Keratinocyte (primary cell): Measurements from ENCODE around the gene KSR2. TPM values are rescaled to one million over a fixed set of nuclear protein-coding genes. Genes with fewer than 3 reads are reported as not detected.

Source experiments
- DNase-seq: peaks from one replicate; pipeline ENCODE4 v3.0.0-alpha.2; 2011; ENCODE audit warnings: low read depth, missing footprints, low spot score
- FAIRE-seq: peaks from 2 replicates; lab custom pipeline; 2011; peaks lifted over from hg19 to GRCh38; lab: Jason Lieb, UNC
- H2AFZ ChIP-seq: 2 replicates; pipeline ENCODE4 v1.6.0; 2012; ENCODE audit warnings: low read length, control low read depth, inconsistent platforms; ENCODE audit not compliant: control insufficient read depth
- H3K27ac ChIP-seq: 2 replicates; pipeline ENCODE4 v1.5.1; 2011; ENCODE audit warnings: low read length; ENCODE audit not compliant: control insufficient read depth, insufficient read depth
- H3K27me3 ChIP-seq: 3 replicates; pipeline ENCODE4 v1.6.0; 2011; ENCODE audit warnings: low read length; ENCODE audit not compliant: control insufficient read depth, insufficient read depth; ENCODE audit errors: extremely low read depth
- H3K36me3 ChIP-seq, 2 experiments: 2 replicates in 1 of 2; 3 replicates in 1 of 2; pipeline ENCODE4 v1.5.1; 2011; ENCODE audit warnings: low read length in 2 of 2, mild to moderate bottlenecking in 1 of 2; ENCODE audit not compliant: control insufficient read depth in 2 of 2, insufficient read depth in 2 of 2; ENCODE audit errors: extremely low read depth in 1 of 2
- H3K4me1 ChIP-seq: 3 replicates; pipeline ENCODE4 v1.5.1; 2011; ENCODE audit warnings: low read length; ENCODE audit not compliant: control insufficient read depth, insufficient read depth; ENCODE audit errors: extremely low read depth
- H3K4me2 ChIP-seq: 3 replicates; pipeline ENCODE4 v1.6.0; 2011; ENCODE audit warnings: low read depth, low read length; ENCODE audit not compliant: control insufficient read depth, insufficient read depth; ENCODE audit errors: extremely low read depth
- H3K4me3 ChIP-seq, 3 experiments: fragments of 200-600 bp in 1 of 3; sonication (generic) in 1 of 3; 2 replicates in 2 of 3; 3 replicates in 1 of 3; pipeline ENCODE4 v1.5.1; 2011 to 2016; ENCODE audit warnings: low read length in 3 of 3, mild to moderate bottlenecking in 3 of 3, control low read depth in 2 of 3, inconsistent platforms in 1 of 3, low read depth in 1 of 3, mixed read lengths in 1 of 3, mixed run types in 1 of 3, moderate library complexity in 1 of 3; ENCODE audit not compliant: control insufficient read depth in 2 of 3, insufficient read depth in 2 of 3; ENCODE audit errors: extremely low read depth in 1 of 3
- H3K79me2 ChIP-seq: 2 replicates; pipeline ENCODE4 v1.6.0; 2012; ENCODE audit warnings: low read length; ENCODE audit not compliant: control insufficient read depth, insufficient read depth
- H3K9ac ChIP-seq: 3 replicates; pipeline ENCODE4 v1.6.0; 2011; ENCODE audit warnings: low read length; ENCODE audit not compliant: control insufficient read depth, insufficient read depth; ENCODE audit errors: extremely low read depth
- H3K9me1 ChIP-seq: 3 replicates; pipeline ENCODE4 v1.6.0; 2011; ENCODE audit warnings: low read length; ENCODE audit not compliant: control insufficient read depth, insufficient read depth; ENCODE audit errors: extremely low read depth
- H3K9me3 ChIP-seq: 2 replicates; pipeline ENCODE4 v1.5.1; 2012; ENCODE audit warnings: low read depth, low read length; ENCODE audit not compliant: control insufficient read depth
- H4K20me1 ChIP-seq: 3 replicates; pipeline ENCODE4 v1.6.0; 2011; ENCODE audit warnings: low read length; ENCODE audit not compliant: control insufficient read depth, insufficient read depth; ENCODE audit errors: extremely low read depth
- EZH2 ChIP-seq: IDR thresholded peaks from one replicate; pipeline ENCODE4 v1.6.1; 2012; ENCODE audit warnings: inconsistent platforms, mild to moderate bottlenecking, low read length, moderate library complexity
- dilution Hi-C: fragments of 300-500 bp; cut with MboI; formaldehyde crosslinking; loops from one replicate; pipeline ENCODE4 v1.7.0; 2020; ENCODE audit warnings: low sequenced_read_pairs; ENCODE audit not compliant: extremely low pct_ligation_motif_present
- polyA plus RNA-seq, 5 experiments: library from polyadenylated mRNA; depleted of rRNA in 3 of 5; stranded (reverse) in 3 of 5; stranded (forward) in 1 of 5; unstranded in 1 of 5; fragments of >200 nt; gene quantifications; 1 replicate in 1 of 5; 2 replicates in 3 of 5; 3 replicates in 1 of 5; pipeline versions ENCODE4 v1.2.1 to v1.2.3, GENCODE V29; 2011 to 2012; ENCODE audit warnings: missing spikeins in 2 of 5, low read depth in 1 of 5, low replicate concordance in 1 of 5
- TF ChIP-seq, protein P1 (sequence below), 3 experiments: IDR thresholded peaks in 1 of 3; conservative IDR thresholded peaks in 1 of 3; optimal IDR thresholded peaks in 1 of 3; 2 replicates in 2 of 3; 3 replicates in 1 of 3; pipeline versions ENCODE3 to v1.5.1; 2011; ENCODE audit warnings: low read length in 3 of 3, mild to moderate bottlenecking in 3 of 3, moderate library complexity in 2 of 3, control low read depth in 1 of 3, inconsistent platforms in 1 of 3; ENCODE audit not compliant: insufficient read depth in 2 of 3; ENCODE audit errors: extremely low read depth in 1 of 3

The KSR2 gene
- polyA plus RNA-seq, 1 donor (not counting 4 experiments of a cell fraction or from before 2014, with no cell fraction given) = 0.01 TPM

DNA sequence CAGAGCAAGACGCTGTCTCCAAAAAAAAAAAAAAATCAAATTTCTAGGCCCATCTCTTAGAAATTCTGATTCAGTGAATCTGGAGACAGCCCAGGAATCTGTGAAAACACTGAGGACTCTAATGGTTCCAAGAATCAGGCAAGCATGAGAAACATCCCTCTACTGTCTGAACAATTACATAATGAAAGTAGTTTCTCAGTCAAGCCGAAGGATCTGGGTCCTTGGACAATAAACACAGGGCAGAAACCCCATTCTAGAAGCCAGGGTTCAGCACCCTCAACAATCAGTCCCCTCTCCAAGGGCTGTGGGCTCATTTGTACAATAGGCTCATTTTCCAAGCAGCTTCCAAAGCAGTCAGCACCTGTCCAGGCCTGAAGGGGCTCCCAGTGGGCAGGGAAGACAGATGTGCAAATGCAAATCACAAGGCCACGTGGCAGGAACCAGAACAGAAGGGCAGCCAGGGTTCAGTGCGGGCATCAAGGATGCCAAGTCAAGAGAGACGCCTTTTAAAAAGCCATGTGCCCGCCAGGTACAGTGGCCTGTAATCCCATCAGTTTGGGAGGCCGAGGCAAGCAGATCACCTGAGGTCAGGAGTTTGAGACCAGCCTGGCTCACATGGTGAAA, 96.1 kb downstream of the KSR2 start:
- H4K20me1 ChIP-seq = no peaks in the 10 kb centered on the region
- no peaks in the 10 kb centered on the region for H3K4me1 ChIP-seq
- H3K9me3 ChIP-seq = no peaks in the 10 kb centered on the region
- dilution Hi-C loops = no loop called here
- H3K79me2 ChIP-seq = no peaks in the 10 kb centered on the region
- H3K9ac ChIP-seq = no peak overlapping the region
- no peak for TF ChIP-seq EZH2
- TF ChIP-seq, protein P1, sequence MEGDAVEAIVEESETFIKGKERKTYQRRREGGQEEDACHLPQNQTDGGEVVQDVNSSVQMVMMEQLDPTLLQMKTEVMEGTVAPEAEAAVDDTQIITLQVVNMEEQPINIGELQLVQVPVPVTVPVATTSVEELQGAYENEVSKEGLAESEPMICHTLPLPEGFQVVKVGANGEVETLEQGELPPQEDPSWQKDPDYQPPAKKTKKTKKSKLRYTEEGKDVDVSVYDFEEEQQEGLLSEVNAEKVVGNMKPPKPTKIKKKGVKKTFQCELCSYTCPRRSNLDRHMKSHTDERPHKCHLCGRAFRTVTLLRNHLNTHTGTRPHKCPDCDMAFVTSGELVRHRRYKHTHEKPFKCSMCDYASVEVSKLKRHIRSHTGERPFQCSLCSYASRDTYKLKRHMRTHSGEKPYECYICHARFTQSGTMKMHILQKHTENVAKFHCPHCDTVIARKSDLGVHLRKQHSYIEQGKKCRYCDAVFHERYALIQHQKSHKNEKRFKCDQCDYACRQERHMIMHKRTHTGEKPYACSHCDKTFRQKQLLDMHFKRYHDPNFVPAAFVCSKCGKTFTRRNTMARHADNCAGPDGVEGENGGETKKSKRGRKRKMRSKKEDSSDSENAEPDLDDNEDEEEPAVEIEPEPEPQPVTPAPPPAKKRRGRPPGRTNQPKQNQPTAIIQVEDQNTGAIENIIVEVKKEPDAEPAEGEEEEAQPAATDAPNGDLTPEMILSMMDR (optimal IDR thresholded peaks at IDR 0.05 in 1 of 3, IDR thresholded peaks at IDR 0.05 in 1 of 3, conservative IDR thresholded peaks at IDR 0.05 in 1 of 3; ENCODE audit: extremely low read depth in 1 of 3, insufficient read depth in 2 of 3, low read length in 3 of 3) = no peak
- no peak for FAIRE-seq
- H3K4me3 ChIP-seq = no peak overlapping the region
- H3K27me3 ChIP-seq = no peaks in the 10 kb centered on the region
- no peaks in the 10 kb centered on the region for H3K36me3 ChIP-seq
- no peak overlapping the region for H2AFZ ChIP-seq
- no peak for DNase-seq
- H3K9me1 ChIP-seq = no peaks in the 10 kb centered on the region
- H3K27ac ChIP-seq = no peak overlapping the region
- no peak overlapping the region for H3K4me2 ChIP-seq

DNA sequence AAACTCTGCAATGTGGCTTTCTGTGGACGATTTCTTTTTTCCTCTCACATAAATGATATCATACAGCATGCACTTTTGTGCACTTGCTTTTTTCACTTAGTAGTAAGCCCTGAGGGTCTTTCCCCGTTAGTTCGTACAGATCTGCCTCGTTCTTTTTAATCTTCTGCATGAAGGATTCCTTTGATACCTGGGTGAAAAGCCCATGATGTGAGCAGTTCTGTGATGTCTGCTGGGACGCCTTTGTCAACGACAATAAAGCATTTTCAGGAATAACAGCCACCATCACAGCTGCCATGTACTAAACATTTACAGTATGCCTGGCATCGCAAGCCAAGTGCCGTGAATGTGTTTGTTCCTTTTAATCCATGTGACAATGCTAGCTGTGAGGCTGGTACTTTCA, 99.2 kb downstream of the KSR2 start:
- Histone ChIP-seq H4K20me1 (no peaks in the 10 kb centered on the region), H3K4me2 (no peak overlapping the region), H3K79me2 (no peaks in the 10 kb centered on the region), H3K9ac (no peak overlapping the region), H3K4me3 (no peak overlapping the region), H3K27ac (no peak overlapping the region), H2AFZ (no peak overlapping the region), H3K9me1 (no peaks in the 10 kb centered on the region), H3K27me3 (no peaks in the 10 kb centered on the region), H3K36me3 (no peaks in the 10 kb centered on the region), H3K4me1 (no peaks in the 10 kb centered on the region), H3K9me3 (no peaks in the 10 kb centered on the region)
- TF ChIP-seq EZH2 = no peak
- TF ChIP-seq, protein P1 (optimal IDR thresholded peaks at IDR 0.05 in 1 of 3, IDR thresholded peaks at IDR 0.05 in 1 of 3, conservative IDR thresholded peaks at IDR 0.05 in 1 of 3; ENCODE audit: extremely low read depth in 1 of 3, insufficient read depth in 2 of 3, low read length in 3 of 3) = no peak
- no peak for DNase-seq
- FAIRE-seq = no peak
- dilution Hi-C loops = no loop called here
